HG02970 (cell line): Measurements from ENCODE around the gene ZNF780B.
A peak's percentile ranks its signal among the peaks of the same experiment; 100 is the strongest.
"Not testable (repeated sequence)": the region's sequence is repeated elsewhere in the genome, so short reads cannot be mapped to it uniquely, and the experiment has no call there.

ENCODE experiments used
- ATAC-seq: cut with Tn5 transposase; IDR thresholded peaks from one replicate; pipeline ENCODE4 v1.9.1; 2021; ENCODE audit warnings: mild to moderate bottlenecking, moderate library complexity, moderate number of reproducible peaks; ENCODE audit not compliant: unreplicated experiment, low FRiP score

The ZNF780B gene

DNA sequence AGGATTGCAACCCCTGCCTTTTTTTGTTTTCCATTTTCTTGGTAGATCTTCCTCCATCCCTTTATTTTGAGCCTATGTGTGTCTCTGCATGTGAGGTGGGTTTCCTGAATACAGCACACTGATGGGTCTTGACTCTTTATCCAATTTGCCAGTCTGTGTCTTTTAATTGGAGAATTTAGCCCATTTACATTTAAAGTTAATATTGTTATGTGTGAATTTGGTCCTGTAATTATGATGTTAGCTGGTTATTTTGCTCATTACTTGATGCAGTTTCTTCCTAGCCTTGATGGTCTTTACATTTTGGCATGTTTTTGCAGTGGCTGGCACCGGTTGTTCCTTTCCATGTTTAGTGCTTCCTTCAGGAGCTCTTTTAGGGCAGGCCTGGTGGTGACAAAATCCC is 14.3 kb downstream of the ZNF780B start:
- ATAC-seq = not testable (repeated sequence)

- ATAC-seq = not testable (repeated sequence)
These were observed 18.0 kb downstream of the ZNF780B start for GRCh38 chr19:40038047-40038446.

- no peak for ATAC-seq
These were observed 20.0 kb downstream of the ZNF780B start for GRCh38 chr19:40035996-40036395.

GRCh38 chr19:40033989-40034560 is 22.0 kb downstream of the ZNF780B start:
- ATAC-seq = no peak

- no peak for ATAC-seq
These were observed 29.4 kb downstream of the ZNF780B start for GRCh38 chr19:40026597-40026970.

GRCh38 chr19:40025938-40026596 is 30.0 kb downstream of the ZNF780B start:
- ATAC-seq = no peak

GRCh38 chr19:40023969-40024368 is 32.1 kb downstream of the ZNF780B start:
- no peak for ATAC-seq

GRCh38 chr19:40013991-40014390 is 42.0 kb downstream of the ZNF780B start:
- no peak for ATAC-seq

- ATAC-seq = no peak
These were observed 46.4 kb downstream of the ZNF780B start for GRCh38 chr19:40009674-40010073.

- ATAC-seq = no peak
These were observed 49.7 kb downstream of the ZNF780B start for GRCh38 chr19:40006273-40006691.

GRCh38 chr19:40005691-40006272 is 50.2 kb downstream of the ZNF780B start:
- no peak for ATAC-seq

DNA sequence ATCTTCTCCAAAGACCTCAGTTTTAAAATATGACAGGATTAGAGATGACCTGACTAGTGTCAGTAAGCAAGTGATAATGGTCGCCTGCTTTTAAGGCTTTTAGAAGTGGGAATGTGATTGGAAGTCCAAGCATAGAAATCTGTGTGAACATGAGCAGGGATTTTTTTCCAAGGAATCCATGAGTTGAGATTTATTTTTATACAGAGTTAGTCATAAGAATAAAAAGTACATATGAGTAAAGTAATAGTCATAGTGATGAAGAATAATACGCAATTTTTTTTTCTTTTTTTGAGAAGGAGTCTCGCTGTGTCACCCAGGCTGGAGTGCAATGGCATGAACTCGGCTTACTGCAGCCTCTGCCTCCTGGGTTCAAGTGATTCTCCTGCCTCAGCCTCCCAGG is 57.5 kb downstream of the ZNF780B start:
- ATAC-seq = no peak

GRCh38 chr19:39997638-39998216 is 58.3 kb downstream of the ZNF780B start:
- peak; percentile 4 for ATAC-seq

GRCh38 chr19:39996811-39997637 is 59.0 kb downstream of the ZNF780B start, which contains the start of gene ZNF546:
TSS of gene ZNF546 (plus strand) at chr19:39997060. CDS start at chr19:39998327, 1,267 bp downstream.
- peak; percentile 77 for ATAC-seq

DNA sequence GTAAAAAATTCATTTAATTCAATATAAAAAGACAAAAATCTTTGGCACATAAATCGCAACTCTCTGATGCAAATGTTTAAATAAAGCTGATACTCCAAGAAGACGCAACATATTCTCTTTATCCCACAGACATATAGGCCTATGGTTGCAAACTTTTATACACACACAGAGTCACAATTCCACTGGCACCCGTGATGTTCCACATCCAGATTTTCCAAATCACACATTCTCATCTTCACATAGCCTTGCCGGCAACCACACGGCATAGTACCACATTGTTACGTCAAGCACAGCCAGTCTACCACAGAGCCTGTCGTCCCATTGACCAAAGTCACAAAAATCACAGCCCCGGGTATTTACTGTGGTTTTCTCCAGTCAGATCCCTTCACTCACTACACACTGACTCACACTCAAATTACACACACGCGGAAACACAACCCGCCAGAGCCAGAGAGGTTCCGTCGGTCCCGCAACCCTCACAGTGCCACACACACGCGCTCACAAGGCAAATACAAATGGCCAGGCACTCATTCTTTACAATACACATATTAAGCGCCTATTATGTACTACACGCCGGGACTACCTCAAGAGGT is 59.7 kb downstream of the ZNF780B start:
- ATAC-seq = peak; percentile 5

DNA sequence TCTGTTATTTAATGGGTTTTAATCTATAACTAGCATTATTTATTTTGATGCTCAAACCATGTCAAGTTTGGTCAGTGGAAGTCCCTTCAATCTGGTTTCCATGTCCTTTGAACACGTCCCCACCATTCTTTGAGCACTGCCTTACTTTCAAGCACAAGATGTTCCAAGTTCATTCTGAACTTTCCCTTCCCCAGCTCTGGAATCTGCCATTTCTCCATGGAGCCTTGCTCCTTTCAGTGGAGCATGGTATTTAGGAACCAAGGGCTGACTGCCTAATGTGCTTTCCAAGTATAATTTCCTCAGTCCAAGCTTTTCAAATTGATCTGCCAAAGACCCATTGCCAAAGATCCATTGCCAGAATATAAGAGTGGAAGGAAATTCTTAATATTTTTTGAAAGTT is 60.2 kb downstream of the ZNF780B start:
- ATAC-seq = no peak

GRCh38 chr19:39994361-39994760 is 61.7 kb downstream of the ZNF780B start:
- no peak for ATAC-seq

- ATAC-seq = no peak
These were observed 62.4 kb downstream of the ZNF780B start for GRCh38 chr19:39993605-39994004.

DNA sequence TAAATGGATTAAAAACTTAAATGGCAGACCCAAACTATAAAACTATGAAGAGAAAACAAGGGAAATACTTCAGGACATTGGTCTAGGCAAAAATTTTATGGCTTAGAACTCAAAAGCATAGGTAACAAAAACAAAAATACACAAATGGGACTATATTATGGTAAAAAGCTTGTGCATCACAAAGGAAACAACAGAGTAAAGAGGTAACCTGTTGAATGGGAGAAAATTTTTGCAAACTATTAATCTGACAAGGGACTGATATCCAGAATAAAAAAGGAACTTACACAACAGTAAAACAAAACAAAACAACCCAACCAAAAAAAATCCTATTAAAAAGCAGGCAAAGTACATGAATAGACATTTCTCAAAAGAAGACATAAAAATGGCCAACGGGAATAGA is 68.4 kb downstream of the ZNF780B start:
- no peak for ATAC-seq

DNA sequence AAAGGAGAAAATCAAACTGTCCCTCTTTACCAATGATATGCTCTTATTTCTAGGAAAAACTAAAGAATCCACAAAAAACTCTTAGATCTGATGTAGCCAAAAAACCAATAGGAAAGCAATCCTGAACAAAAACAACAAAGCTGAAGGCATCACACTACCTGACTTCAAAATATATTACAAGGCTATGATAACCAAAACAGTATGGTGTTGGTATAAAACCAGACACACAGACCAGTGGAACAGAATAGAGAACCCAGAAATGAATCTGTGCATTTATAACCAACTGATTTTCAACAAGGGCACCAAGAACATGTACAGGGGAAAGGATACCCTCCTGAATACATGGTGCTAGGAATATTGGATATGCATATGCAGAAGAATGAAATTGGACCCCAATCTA is 68.9 kb downstream of the ZNF780B start:
- no peak for ATAC-seq
